HG02798 (cell line): ENCODE data around the gene XPNPEP1.
A peak's percentile ranks its signal among the peaks of the same experiment; 100 is the strongest.

ENCODE experiments used
- ATAC-seq: cut with Tn5 transposase; IDR thresholded peaks from one replicate; pipeline ENCODE4 v1.9.1; 2021; ENCODE audit warnings: mild to moderate bottlenecking; ENCODE audit not compliant: unreplicated experiment, poor library complexity

Gene XPNPEP1

DNA sequence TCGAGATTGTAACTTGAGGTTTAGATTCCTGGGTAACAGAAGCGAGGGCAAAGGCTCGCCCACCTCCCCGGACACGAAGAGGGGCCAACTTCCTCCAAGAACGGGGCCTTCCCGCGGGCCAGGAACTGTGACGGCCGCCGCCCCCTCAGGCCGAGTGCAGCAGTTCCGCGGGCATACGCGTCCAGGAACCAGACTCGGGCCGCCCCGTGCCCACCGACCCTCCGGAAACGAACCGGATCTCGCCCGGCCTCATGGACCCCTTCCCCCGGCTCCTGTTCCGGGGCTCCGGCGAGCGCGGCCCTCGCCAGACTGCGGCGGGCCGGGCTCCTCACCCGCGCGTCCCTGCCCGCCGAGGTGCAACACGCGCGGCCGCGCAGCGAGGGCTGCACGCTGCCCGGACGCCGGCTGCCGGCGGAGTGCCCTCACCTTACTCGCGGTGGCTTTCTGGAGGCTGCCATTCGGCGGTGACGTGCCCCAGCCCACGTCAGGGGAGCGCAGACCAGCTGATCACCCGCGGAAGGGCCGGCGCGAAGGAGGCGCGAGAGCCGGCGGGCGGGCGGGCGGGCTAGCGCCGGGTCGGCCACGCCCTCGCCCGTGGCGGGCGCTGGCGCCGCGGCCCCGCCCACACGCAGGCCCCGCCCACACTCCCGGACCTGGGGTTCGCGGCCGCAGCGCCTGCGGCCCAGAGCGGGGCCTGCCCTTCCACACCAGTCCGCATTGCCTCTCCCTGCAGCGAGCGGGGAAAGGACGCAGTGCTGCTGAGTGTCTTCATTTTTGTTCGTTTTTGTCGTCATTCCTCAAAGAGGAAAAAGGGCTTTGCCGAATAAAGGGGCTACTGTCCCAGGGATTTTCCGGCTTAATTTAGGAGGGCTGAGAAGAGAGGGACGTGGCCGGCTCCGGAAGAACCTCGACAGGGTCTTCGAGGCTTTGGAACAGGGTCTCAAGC, at the start of gene XPNPEP1:
XPNPEP1 (minus strand) TSS at position 536 of the 946 bp plus-strand sequence; CDS start at position 458, 78 bp downstream.
- peak; percentile 97 for ATAC-seq

- ATAC-seq: no peak
These were observed 49.2 kb upstream of the XPNPEP1 start for GRCh38 chr10:109972372-109973001.

- ATAC-seq: no peak
These were observed 48.3 kb upstream of the XPNPEP1 start for GRCh38 chr10:109971634-109972033.

GRCh38 chr10:109969760-109970346, 46.5 kb upstream of the XPNPEP1 start:
- ATAC-seq: no peak

GRCh38 chr10:109968953-109969759, 45.8 kb upstream of the XPNPEP1 start:
- no peak for ATAC-seq

GRCh38 chr10:109967739-109968088, 44.4 kb upstream of the XPNPEP1 start:
- no peak for ATAC-seq

DNA sequence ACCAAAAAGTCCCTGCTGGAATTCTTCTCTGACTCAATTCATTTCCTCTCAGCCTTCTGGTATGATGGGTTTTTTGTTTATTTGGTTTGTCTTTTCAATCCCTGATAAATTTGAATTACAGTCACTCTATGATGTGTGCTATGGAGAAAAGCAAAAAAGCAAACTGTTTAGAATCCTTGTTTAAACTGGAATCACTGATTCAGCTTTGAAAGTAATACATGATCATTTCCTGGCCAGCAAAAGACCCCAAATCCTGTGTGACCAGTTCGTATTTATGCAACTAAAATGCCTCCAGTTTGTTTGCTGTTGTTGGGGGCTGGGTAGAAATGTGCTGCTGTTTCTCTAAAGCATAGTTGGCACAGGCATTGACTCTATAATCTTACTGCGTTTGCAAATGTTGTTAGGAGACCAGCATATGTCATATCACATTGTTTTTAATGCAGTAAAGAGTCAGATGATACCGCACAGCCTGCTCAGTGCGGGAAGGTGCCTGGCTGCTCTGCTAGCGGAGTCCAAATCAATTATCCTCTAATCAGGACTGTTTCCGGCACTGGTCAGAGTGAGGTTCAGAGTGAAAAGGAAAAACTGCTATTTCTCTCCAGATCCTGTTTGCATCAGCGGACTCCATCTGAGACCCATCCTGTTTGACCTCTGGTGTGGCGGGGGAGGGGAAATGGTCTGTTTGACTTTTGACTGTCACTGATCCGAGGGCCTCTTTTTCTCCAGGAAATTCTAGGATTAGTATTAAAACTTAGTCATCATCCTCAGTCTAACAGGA, 43.8 kb upstream of the XPNPEP1 start:
- ATAC-seq: no peak

DNA sequence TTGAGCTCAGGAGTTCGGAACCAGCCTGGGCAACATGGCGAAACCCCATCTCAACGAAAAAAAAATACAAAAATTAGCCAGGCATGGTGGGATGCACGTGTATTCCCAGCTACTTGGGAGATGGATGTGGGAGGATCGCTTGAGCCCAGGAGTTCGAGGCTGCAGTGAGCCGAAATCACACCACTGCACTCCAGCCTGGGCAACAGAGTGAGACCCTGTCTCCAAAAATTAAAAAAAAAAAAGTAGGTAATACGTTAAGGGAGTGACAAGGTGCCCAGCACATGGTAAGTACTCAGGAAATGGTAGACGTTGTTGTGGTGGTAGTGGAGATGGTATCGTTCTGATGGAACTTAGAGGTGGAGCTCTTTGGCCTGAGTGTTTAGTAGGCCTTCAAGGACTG, 41.0 kb upstream of the XPNPEP1 start:
- no peak for ATAC-seq

DNA sequence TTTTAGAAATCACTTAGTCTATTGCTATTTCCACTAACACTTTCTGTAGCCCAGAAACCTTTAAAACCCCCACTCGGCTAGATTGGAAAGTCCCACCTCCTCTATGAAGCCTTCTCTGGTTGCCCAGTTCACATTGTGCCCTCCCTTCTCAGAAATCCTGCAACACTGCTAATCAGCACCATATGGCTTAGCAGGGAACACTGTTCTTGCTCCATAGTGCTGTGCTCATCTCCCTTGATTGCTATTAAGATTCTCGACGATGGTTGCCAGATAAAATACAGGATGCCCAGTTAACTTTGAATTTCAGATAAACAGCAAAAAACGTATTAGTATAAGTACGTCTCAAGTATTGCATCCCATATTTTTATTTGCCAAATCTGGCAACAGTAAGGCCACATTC, 40.1 kb upstream of the XPNPEP1 start:
- no peak for ATAC-seq

- no peak for ATAC-seq
These were observed 38.9 kb upstream of the XPNPEP1 start for GRCh38 chr10:109962247-109962646.

DNA sequence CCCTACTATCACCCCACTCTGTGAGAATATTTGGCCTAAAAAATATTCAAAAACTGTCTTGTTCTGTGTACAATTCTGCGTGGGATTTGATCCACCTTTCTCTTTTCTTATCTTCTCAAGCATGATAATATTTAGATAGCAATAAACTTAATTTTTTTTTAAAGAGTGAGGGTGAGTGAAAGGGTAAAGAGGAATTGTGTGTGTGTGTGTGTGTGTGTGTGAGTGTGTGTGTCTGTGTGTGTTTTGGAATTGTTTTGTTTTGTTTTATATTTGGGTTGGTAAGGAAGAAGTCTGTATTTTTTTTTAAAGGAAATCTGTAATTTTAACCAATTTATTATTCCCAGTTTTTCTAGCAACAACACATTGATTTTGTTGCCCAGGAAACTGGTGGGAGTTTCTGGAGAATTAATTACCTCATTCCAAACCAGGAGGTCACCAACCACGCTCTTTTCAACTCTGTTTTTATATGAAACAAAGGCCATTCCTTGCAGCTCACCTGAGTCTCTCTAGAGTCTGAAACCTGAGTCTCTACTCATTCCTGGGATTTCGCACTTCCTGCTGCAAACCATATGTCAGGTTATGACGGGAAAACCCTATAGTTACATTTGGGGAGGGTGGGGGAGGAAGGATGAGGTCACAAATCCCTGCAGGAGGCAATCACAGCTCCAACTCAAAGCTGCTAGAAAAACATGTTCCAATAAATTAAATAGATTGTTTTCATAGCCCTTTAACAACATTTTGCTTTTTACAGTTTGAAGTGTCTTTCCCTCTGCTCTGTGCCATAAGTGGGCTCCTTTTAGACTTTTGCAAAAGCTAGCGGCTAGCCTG, 38.1 kb upstream of the XPNPEP1 start:
- ATAC-seq: no peak

- no peak for ATAC-seq
These were observed 37.4 kb upstream of the XPNPEP1 start for GRCh38 chr10:109960682-109961081.

- no peak for ATAC-seq
These were observed 36.2 kb upstream of the XPNPEP1 start for GRCh38 chr10:109959259-109960145.

- ATAC-seq: no peak
These were observed 34.7 kb upstream of the XPNPEP1 start for GRCh38 chr10:109958059-109958458.

DNA sequence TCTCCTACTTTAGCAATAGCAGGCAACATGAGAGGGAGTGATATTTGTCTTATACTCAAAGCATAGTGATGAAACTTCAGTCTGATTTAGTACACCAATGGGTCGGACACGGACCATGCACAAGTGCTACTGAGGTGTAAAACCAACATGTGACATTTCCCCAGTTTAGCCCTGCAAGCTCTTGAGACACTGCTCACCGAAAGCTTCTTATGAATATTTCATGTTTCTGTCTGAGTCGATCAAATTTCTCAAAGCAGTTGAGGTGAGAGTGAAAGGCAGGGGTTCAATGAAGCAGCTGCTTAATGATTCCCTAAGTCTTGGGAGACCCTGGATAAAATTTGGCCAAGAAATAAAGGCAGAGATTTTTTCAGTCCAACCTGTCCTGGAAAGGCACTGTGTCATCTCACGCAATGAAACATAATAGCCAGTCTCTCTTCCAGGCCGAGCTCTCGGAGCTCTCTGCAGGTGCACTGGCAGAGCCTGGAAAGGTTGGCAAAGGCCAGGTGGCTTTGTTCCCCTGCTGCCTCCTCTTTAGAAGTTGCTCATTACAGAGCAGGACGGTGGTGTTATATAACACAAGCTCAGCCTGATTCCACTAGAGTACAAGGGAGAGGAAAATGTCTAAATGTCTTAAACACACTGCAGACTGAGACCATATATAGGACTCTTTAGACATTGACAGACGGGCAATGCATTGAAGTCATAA, 33.9 kb upstream of the XPNPEP1 start:
- ATAC-seq: peak; percentile 95

DNA sequence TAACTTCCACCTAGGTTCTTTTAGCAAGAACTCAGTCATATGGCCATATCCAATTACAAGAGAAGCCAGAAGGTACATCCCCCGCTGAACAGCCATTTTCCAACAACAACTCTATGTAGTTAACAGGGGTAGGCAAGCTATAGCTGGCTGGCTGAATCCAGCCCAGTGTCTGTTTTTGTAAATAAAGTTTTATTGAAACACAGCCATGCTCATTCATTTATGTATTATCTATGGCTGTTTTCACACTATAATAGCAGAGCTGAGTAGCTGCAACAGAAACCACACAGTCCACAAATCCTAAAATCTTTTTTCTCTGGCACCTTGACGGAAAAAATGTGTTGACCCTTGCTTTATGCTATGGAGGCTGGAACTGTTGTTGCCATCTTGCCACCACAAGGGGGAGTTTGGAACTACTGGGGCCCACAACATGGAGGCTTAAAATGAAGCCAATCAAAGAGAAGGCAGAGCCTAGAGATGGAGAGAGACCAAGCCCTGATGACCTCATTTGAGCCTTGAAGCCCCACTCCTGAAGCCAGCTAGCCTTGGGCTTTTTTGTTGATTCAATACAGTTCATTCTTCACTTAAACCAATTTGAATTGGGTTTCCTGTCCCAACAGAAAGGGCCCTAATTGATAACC, 33.3 kb upstream of the XPNPEP1 start:
- ATAC-seq: peak; percentile 66

DNA sequence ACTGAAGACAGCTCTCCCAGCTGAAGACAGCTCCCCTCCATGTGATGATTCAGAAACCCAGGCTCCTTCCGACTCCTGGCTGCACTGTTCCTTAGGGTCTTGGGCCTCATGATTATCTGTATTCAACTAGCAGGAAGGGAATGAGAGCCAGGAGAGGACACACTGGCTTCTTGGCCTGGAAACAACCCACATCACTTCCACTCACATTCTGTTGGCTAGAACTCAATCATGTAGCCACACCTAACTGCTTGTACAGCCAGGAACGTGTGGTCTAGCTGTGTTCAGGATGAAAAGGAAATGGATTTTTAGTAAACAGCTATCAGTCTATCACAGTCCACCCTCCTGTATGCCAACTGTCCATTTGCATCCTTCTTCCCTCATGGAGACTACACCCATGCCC, 30.5 kb upstream of the XPNPEP1 start:
- ATAC-seq: no peak
